Keratinocyte (primary cell): ENCODE data around the gene ELAVL1. TPM values are rescaled to one million over a fixed set of nuclear protein-coding genes. Genes with fewer than 3 reads are reported as not detected.

Experiments used
- DNase-seq: peaks from one replicate; pipeline ENCODE4 v3.0.0-alpha.2; 2011; ENCODE audit warnings: low read depth, missing footprints, low spot score
- FAIRE-seq: peaks from 2 replicates; lab custom pipeline; 2011; peaks lifted over from hg19 to GRCh38; lab: Jason Lieb, UNC
- H2AFZ ChIP-seq: 2 replicates; pipeline ENCODE4 v1.6.0; 2012; ENCODE audit warnings: low read length, control low read depth, inconsistent platforms; ENCODE audit not compliant: control insufficient read depth
- H3K27ac ChIP-seq: 2 replicates; pipeline ENCODE4 v1.5.1; 2011; ENCODE audit warnings: low read length; ENCODE audit not compliant: control insufficient read depth, insufficient read depth
- H3K27me3 ChIP-seq: 3 replicates; pipeline ENCODE4 v1.6.0; 2011; ENCODE audit warnings: low read length; ENCODE audit not compliant: control insufficient read depth, insufficient read depth; ENCODE audit errors: extremely low read depth
- H3K36me3 ChIP-seq, 2 experiments: 2 replicates in 1 of 2; 3 replicates in 1 of 2; pipeline ENCODE4 v1.5.1; 2011; ENCODE audit warnings: low read length in 2 of 2, mild to moderate bottlenecking in 1 of 2; ENCODE audit not compliant: control insufficient read depth in 2 of 2, insufficient read depth in 2 of 2; ENCODE audit errors: extremely low read depth in 1 of 2
- H3K4me1 ChIP-seq: 3 replicates; pipeline ENCODE4 v1.5.1; 2011; ENCODE audit warnings: low read length; ENCODE audit not compliant: control insufficient read depth, insufficient read depth; ENCODE audit errors: extremely low read depth
- H3K4me2 ChIP-seq: 3 replicates; pipeline ENCODE4 v1.6.0; 2011; ENCODE audit warnings: low read depth, low read length; ENCODE audit not compliant: control insufficient read depth, insufficient read depth; ENCODE audit errors: extremely low read depth
- H3K4me3 ChIP-seq, 3 experiments: fragments of 200-600 bp in 1 of 3; sonication (generic) in 1 of 3; 2 replicates in 2 of 3; 3 replicates in 1 of 3; pipeline ENCODE4 v1.5.1; 2011 to 2016; ENCODE audit warnings: low read length in 3 of 3, mild to moderate bottlenecking in 3 of 3, control low read depth in 2 of 3, inconsistent platforms in 1 of 3, low read depth in 1 of 3, mixed read lengths in 1 of 3, mixed run types in 1 of 3, moderate library complexity in 1 of 3; ENCODE audit not compliant: control insufficient read depth in 2 of 3, insufficient read depth in 2 of 3; ENCODE audit errors: extremely low read depth in 1 of 3
- H3K79me2 ChIP-seq: 2 replicates; pipeline ENCODE4 v1.6.0; 2012; ENCODE audit warnings: low read length; ENCODE audit not compliant: control insufficient read depth, insufficient read depth
- H3K9ac ChIP-seq: 3 replicates; pipeline ENCODE4 v1.6.0; 2011; ENCODE audit warnings: low read length; ENCODE audit not compliant: control insufficient read depth, insufficient read depth; ENCODE audit errors: extremely low read depth
- H3K9me1 ChIP-seq: 3 replicates; pipeline ENCODE4 v1.6.0; 2011; ENCODE audit warnings: low read length; ENCODE audit not compliant: control insufficient read depth, insufficient read depth; ENCODE audit errors: extremely low read depth
- H3K9me3 ChIP-seq: 2 replicates; pipeline ENCODE4 v1.5.1; 2012; ENCODE audit warnings: low read depth, low read length; ENCODE audit not compliant: control insufficient read depth
- H4K20me1 ChIP-seq: 3 replicates; pipeline ENCODE4 v1.6.0; 2011; ENCODE audit warnings: low read length; ENCODE audit not compliant: control insufficient read depth, insufficient read depth; ENCODE audit errors: extremely low read depth
- EZH2 ChIP-seq: IDR thresholded peaks from one replicate; pipeline ENCODE4 v1.6.1; 2012; ENCODE audit warnings: inconsistent platforms, mild to moderate bottlenecking, low read length, moderate library complexity
- dilution Hi-C: fragments of 300-500 bp; cut with MboI; formaldehyde crosslinking; loops from one replicate; pipeline ENCODE4 v1.7.0; 2020; ENCODE audit warnings: low sequenced_read_pairs; ENCODE audit not compliant: extremely low pct_ligation_motif_present
- polyA plus RNA-seq, 5 experiments: library from polyadenylated mRNA; depleted of rRNA in 3 of 5; stranded (reverse) in 3 of 5; stranded (forward) in 1 of 5; unstranded in 1 of 5; fragments of >200 nt; gene quantifications; 1 replicate in 1 of 5; 2 replicates in 3 of 5; 3 replicates in 1 of 5; pipeline versions ENCODE4 v1.2.1 to v1.2.3, GENCODE V29; 2011 to 2012; ENCODE audit warnings: missing spikeins in 2 of 5, low read depth in 1 of 5, low replicate concordance in 1 of 5
- TF ChIP-seq, protein P1 (sequence below), 3 experiments: IDR thresholded peaks in 1 of 3; conservative IDR thresholded peaks in 1 of 3; optimal IDR thresholded peaks in 1 of 3; 2 replicates in 2 of 3; 3 replicates in 1 of 3; pipeline versions ENCODE3 to v1.5.1; 2011; ENCODE audit warnings: low read length in 3 of 3, mild to moderate bottlenecking in 3 of 3, moderate library complexity in 2 of 3, control low read depth in 1 of 3, inconsistent platforms in 1 of 3; ENCODE audit not compliant: insufficient read depth in 2 of 3; ENCODE audit errors: extremely low read depth in 1 of 3

ELAVL1 gene
- polyA plus RNA-seq, 1 donor (not counting 4 experiments of a cell fraction or from before 2014, with no cell fraction given), result 46.9 TPM

GRCh38 chr19:7959211-7959610 lies 46.2 kb downstream of the ELAVL1 start:
- Histone ChIP-seq H3K27me3 (no peaks in the 10 kb centered on the region), H2AFZ (no peak overlapping the region), H3K4me1 (no peaks in the 10 kb centered on the region), H3K27ac (no peak overlapping the region), H3K36me3 (peaks cover 10 to 21% of the 10 kb centered on the region in 2 experiments), H3K9ac (no peak overlapping the region), H4K20me1 (no peaks in the 10 kb centered on the region), H3K9me3 (no peaks in the 10 kb centered on the region), H3K79me2 (no peaks in the 10 kb centered on the region), H3K4me3 (no peak overlapping the region), H3K4me2 (no peak overlapping the region), H3K9me1 (no peaks in the 10 kb centered on the region)
- DNase-seq, result no peak
- no peak for TF ChIP-seq EZH2
- TF ChIP-seq, protein P1, sequence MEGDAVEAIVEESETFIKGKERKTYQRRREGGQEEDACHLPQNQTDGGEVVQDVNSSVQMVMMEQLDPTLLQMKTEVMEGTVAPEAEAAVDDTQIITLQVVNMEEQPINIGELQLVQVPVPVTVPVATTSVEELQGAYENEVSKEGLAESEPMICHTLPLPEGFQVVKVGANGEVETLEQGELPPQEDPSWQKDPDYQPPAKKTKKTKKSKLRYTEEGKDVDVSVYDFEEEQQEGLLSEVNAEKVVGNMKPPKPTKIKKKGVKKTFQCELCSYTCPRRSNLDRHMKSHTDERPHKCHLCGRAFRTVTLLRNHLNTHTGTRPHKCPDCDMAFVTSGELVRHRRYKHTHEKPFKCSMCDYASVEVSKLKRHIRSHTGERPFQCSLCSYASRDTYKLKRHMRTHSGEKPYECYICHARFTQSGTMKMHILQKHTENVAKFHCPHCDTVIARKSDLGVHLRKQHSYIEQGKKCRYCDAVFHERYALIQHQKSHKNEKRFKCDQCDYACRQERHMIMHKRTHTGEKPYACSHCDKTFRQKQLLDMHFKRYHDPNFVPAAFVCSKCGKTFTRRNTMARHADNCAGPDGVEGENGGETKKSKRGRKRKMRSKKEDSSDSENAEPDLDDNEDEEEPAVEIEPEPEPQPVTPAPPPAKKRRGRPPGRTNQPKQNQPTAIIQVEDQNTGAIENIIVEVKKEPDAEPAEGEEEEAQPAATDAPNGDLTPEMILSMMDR (optimal IDR thresholded peaks at IDR 0.05 in 1 of 3, IDR thresholded peaks at IDR 0.05 in 1 of 3, conservative IDR thresholded peaks at IDR 0.05 in 1 of 3; ENCODE audit: extremely low read depth in 1 of 3, insufficient read depth in 2 of 3, low read length in 3 of 3), result no peak
- dilution Hi-C loops, result no loop called here
- FAIRE-seq, result no peak

DNA sequence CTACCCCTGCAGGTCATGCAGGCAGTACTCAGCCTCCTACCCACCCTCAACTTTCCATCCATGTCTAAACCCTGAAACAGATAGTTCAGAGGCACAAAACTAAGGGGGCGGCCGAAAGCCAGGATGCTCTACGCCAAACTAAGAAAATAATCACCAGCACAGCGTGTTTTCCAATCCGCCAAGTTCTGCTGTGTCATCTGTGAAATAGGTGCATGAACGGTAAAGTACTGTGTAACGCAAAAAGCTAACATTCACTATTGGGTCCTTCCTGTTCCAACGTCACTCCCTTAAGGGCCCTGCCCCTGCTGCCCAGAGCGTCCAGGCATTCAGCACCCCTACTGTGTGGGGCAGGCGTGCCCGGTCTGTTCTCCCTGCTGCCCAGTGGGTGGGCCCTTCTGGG lies 49.7 kb downstream of the ELAVL1 start:
- Histone ChIP-seq H3K9ac (no peak overlapping the region), H3K27me3 (no peaks in the 10 kb centered on the region), H3K4me3 (no peak overlapping the region), H3K36me3 (peaks cover 4 to 11% of the 10 kb centered on the region in 2 experiments), H2AFZ (no peak overlapping the region), H3K9me1 (no peaks in the 10 kb centered on the region), H3K79me2 (no peaks in the 10 kb centered on the region), H3K27ac (no peak overlapping the region), H4K20me1 (no peaks in the 10 kb centered on the region), H3K4me1 (peaks cover 10% of the 10 kb centered on the region), H3K9me3 (no peaks in the 10 kb centered on the region), H3K4me2 (no peak overlapping the region)
- dilution Hi-C loops, result no loop called here
- no peak for FAIRE-seq
- TF ChIP-seq, protein P1 (optimal IDR thresholded peaks at IDR 0.05 in 1 of 3, IDR thresholded peaks at IDR 0.05 in 1 of 3, conservative IDR thresholded peaks at IDR 0.05 in 1 of 3; ENCODE audit: extremely low read depth in 1 of 3, insufficient read depth in 2 of 3, low read length in 3 of 3), result no peak
- TF ChIP-seq EZH2, result no peak
- no peak for DNase-seq
